HL-60/S4 (cell line): ENCODE data around the gene LITAFD.

ENCODE experiments used
- in situ Hi-C: fragments of 300-500 bp; cut with MboI; formaldehyde crosslinking; loops from 2 replicates; pipeline ENCODE4 v1.14.3; 2022; ENCODE audit warnings: low sequenced_read_pairs

LITAFD gene

DNA sequence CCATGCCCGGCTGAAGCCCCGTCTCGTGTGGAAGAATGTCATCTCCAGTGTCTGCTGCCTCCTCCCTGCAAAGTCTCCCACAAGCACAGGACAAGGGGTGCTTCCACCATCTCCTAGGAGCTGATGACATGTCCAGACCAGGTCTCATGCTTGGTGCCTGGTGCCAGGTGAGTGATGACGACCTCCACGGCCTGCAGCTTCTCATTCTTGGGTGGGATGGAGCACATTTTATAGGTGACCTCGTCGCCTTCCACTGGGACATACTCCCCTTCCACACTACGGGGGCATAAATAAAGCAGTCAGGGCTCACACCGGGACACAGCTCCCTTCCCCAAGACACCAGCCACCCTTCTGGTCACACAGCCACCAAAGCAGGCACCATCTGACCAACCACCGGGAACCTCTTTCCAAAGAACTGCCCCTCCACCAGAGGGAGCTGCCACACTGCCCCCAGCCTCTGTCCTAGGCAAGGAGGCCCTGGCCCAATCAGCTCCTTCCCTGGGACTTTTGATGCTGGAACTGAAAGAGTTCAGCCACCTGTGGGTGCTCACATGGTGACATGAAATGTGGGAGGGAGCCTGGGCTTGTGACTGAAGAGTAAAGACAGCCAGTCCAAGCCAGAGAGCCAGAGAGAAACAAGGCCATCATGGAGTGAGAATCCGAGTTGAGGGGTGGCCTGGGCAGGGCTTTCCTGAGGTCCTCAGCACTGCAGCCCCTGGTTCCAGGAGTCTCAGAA is 26.9 kb upstream of the LITAFD start:
- in situ Hi-C loops, result no loop called here

DNA sequence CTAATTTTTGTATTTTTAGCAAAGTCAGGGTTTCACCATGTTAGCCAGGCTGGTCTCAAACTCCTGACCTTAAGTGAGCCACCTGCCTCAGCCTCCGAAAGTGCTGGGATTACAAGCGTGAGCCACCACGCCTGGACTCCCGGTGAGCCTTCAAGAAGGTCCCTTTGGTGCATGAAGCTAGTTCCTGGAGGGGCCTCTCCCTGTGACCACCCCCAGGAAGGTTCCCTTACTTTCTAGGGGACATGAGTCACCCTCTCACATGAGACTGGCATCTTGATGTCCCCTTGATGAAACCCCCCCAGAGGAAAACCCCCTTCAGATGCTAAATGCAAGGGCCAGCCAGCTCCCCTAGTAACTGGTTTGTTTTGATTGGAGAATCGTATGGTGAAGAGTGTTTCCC is 26.2 kb upstream of the LITAFD start:
- in situ Hi-C loops, result no loop called here

DNA sequence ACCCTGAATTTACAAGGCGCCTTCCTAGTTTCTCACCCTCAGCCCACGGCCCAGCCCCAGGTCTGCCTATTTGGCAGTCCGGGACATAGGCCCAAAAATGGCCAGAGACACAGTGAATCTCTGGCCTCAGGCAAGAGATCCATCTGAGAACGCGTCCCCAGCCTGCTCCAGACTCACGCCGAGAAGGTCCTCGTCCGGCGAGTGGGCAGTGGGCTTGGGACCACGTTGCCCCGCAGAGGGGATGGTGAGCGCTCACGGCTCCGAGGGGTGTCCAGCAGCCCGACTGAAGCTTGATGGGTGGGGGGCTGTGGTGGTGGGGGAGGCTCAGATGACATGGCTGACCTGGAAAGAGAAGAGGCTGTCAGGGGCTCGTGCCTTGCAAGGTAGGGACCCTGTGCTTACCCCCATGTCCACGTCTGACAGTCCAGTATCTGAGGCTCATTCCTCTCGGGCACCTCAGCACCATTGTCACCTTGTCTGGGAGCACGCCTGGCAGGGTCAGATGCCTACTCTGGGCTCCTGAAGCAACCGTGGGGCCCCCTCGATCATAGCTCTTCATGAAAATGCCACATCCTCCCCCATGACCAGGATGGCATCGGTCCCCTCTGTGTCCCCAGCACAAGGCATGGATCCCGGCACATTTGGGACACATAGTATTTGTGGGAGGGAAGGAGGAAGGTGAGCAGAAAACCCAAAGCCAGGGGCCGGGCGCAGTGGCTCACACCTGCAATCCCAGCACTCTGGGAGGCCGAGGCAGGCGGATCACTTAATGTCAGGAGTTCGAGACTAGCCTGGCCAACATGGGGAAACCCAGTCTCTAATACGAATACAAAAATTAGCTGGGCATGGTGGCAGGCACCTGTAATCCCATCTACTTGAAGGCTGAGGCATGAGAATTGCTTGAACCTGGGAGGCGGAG is 22.9 kb upstream of the LITAFD start:
- in situ Hi-C loops, result no loop called here

DNA sequence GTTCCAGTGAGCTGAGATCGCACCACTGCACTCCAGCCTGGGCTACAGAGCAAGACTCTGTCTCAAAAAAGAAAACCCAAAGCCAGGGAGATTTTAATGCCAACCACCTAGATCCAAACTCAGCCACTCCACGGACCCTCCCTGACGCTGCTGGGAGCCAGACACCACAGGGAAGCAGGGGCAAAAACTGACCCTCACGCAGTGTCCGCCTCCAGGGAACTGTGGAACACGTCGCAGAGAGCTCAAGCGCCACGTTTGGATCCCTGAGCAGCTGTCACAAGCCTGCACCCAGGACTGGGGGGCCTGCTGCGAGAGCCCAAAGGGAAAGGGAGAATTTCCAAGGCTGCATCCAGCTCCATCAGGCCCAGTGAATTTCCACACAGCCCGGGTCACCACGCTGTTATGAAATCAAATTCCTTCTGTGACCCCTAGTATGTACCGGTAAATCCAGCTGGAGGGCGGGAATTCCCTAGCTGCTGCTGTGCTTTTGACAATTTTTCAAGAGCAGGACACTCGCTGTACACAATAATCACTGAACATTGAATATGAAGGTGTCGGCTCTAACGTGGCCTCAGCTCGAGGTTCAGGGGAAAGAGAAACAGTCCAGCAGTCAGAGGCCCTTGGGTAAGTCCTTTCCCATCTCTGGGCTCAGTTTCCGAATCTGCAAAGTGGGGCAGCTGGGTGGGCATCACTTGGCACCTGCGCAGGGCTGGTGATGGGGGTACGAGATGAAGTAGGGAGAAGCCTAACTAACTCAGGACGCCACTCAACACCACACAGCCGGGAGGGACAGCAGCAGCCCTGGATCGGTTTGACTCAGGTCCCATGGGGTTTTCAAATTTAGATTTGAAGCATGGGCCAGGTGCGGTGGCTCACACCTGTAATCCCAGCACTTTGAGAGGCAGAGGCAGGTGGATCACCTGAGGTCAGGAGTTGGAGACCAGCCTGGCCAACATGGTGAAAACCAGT is 22.0 kb upstream of the LITAFD start:
- in situ Hi-C loops, result no loop called here

DNA sequence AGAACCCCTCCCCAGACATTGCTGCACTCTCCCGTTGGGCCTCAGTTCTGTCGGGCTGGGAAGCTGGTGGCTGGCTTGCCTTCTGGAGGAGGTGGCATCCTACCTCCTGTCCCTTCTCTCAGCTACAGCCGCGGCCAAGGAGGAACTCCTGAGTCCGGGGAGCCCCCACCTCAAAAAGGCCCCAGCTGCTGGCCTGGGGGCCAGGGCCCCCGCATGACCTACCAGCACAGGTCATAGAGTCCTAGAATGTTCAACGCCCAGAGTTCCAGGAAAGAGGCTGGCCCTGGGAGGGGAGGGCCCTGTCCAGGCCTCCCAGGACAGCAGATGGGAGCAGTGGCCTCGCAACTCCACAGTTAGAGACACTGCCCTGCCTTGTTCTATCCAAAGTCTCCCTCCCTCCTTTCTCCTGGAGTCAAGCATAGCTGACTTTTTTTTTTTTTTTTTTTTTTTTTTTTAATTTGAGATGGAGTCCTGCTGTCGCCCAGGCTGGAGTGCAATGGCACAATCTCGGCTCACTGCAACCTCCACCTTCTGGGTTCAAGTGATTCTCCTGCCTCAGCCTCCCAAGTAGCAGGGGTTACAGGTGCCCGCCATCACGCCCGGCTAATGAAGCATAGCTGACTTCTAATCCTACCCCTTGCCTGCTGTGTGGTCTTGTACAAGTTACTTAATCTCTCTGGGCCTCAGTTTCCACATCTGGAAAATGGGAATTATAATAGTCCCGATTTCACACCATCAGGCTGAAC is 20.4 kb upstream of the LITAFD start:
- in situ Hi-C loops, result no loop called here

DNA sequence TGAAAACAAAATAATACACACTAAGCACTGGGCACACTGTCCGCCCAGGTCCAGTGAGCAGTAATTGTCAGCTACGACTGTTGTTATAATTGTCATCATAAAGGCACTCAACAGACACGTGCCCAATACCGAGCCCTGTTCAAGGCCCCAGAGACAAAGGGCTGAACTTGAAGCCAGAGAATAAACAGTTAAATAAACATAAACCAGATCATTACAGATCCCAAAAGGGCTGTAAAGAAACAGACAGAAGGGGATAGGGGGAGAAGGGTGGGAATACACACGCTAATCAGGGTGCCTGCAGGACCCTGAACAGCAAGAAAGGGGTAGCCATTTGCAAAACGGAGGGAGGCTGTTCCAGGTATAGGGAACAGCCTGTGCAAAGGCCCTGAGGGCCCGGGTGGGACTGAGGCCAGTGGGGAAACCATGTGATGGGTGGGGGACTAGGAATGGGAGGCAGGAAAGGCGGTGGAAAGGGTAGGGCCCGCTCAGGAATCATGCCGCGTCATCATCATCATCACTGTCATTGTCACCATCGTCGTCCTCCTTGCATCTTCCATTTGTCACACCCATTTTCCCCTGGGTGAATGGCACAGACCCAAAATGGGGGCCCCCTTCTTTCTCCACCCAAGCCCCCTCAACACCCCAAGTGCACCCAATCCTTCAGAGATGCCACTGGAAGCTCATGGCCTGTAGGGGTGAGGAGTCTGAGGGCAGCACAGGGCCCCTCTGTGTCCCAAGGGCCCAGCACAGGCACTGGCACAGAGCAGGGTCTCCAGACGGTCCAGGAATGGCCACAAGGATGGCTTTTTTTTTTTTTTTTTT is 19.6 kb upstream of the LITAFD start:
- in situ Hi-C loops, result no loop called here

DNA sequence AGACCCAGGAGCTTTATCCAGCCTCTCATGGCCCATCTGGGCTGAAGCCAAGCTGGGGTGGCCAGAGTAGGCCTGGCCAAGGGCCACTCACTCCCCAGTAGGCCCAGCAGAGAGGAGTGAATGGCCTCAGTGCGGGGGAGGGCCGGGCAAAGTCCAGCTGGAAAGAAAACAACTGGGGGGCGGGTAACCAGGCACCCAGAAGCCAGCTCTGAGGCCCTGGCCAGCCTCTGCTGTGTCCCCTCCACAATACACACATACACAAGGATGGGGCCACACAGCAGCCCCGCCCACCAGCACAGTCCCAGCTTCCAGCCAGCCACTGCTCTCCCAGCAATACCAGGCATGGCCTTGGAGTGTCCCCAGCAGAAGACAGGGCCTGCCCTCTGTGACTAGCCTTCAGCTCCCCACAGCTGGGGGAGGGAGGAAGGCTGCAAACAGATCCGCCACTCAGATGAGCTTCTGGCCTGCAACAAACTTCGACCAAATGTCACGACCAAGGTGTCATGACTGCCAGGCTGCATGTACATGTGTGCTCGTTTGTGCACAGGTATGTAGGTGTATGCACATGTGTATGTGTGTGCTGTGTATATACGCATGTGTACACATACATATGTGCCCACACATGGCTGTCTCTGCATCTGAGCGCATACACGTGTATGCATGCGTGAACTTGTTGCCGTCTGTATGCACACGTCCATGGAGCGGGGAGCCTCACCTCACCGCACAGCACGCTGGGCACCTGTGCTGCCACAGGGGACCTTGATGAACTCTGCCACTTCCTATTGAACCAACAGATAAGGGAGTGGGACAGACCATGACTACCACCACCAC is 18.3 kb upstream of the LITAFD start:
- in situ Hi-C loops, result no loop called here

DNA sequence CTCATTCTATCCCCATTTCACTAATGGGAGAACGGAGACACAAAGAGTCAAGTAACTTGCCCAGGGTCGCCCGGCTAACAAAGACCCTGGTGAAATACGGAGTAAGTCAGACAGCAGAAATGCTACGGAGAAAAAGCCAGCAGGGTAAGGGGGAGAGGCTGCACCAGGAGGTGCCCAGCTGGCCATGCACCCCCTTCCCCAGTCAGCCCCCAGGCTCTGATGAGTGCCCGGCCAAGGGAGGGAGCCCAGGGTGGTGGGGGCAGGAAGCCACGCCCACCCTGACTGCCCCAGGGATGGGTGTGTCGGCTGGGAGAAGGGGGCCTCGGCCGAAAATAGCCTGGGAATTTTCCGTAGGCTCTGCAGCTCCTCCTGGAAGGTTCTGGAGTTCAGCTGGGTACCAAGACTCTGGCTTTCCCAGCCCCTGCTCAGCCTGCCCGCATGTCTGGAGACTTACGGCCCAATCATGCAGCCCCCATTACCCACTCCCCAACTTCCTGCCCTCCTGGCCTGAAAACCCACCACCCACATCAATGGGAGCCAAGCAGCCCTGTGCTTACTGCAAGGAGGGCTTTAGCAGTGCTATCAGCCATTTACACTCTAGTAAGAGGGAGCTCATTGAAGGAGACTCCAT is 17.6 kb upstream of the LITAFD start:
- in situ Hi-C loops, result no loop called here

DNA sequence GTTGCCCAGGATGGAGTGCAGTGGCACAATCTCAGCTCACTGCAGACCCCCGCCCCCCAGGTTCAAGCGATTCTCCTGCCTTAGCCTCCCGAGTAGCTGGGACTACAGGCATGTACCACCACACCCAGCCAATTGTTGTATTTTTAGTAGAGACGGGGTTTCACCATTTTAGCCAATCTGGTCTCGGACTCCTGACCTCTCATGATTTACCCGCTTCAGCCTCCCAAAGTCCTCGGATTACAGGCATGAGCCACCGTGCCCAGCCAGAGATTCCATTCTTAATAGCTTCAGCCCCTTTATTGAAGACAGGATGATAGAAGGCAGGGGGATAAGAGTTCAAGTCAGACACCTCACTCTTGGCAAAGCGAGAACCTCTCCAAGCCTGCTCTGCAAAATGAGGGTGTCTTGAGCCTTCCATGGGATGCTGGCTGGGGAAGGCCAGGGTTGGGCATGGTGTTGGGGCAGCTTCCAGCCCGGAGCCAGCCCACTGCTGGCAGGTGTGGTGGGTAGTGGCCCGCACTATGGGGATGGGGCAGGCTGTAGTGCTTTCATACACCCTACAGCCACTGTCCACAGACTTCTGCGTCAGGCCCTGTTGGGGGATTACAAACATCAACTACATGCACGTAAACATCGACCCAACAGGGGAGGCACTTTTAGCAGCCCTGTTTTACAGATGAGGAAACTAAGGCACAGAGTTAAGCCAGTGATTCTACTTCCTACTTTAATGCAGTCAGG is 16.8 kb upstream of the LITAFD start:
- in situ Hi-C loops, result no loop called here

DNA sequence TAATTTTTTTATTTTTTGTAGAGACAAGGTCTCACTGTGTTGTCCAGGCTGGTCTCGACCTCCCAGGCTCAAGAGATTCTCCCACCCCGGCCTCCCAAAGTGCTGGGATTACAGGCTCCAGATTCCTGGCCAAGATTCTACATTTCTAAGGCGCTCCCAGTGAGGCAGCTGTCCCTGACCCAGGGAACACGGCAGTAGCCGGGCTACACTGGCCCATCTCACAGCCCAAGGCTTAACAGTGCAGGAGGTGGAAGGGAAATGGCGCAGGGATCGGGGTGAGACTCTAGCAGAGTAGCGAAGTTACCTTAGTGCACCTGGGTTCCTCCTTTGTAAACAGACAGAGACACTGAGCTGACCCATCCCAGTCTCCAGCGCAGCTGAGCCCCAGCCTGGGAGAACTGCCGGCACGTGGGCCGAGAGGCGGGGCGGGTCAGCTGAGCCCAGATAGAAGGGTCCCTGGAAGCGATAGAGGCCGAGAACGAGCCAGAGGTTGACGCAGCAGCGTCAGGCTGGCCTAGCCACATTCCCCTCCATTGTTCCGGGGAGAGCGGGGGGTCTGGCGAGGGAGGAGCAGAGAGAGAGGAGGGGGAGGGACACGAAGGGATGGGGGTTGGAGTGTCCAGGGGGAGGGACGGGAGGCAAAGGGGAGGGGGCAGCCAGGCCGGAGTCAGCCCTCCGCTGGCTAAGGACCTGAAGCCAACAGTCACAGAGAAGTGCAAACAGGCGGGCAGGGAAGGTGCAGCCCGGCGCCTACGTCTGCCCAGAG is 15.8 kb upstream of the LITAFD start:
- in situ Hi-C loops, result no loop called here

DNA sequence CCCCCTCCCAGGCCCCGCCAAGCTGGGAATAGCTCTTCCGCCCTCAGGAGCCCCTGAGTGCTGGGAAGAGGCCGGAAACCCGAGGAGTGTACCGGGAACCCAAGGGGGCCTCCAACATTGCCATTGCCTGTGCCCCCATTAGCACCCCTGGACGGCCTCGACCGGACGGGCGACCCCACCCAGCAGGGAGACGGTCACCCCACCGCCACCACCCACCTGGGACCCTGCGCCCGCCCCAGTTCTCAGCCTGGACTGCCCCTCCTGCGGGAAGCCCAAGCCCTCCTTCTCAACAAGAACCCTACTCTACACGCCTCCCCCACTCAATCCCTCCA is 15.3 kb upstream of the LITAFD start:
- in situ Hi-C loops, result no loop called here

DNA sequence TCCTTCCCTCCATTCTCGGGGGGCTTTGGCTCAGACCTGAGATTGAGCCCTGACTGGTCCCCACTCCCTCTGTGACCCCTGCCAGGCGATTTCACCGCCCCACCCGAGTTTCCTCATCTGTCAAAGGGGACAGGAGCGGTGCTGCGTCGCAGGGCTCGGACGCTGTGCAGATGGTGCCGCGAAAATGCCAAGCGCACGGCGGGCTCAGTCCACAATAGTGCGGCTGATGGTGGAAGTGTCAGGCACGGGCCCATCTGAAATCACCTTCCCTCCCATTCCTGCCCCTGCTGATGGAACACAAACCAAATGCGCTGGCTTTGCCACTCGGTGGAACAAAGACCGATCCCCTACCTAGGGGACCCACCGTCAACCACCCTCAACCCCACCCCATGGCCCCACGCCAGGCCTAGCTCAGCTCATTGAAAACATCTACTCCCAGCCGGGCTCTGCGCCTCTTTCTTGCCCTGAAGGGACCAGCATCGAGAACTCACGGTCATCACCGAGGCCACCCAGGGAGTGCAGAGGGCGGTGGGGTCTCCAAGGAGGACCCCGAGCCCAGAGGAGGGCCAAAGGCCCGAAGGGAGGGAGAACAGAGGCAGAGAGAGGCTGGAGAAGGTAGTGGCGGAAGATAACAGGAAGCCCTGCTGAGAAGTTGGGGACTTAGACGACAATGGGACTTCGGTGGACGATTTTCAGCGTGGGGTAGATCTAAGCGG is 14.8 kb upstream of the LITAFD start:
- in situ Hi-C loops, result no loop called here

DNA sequence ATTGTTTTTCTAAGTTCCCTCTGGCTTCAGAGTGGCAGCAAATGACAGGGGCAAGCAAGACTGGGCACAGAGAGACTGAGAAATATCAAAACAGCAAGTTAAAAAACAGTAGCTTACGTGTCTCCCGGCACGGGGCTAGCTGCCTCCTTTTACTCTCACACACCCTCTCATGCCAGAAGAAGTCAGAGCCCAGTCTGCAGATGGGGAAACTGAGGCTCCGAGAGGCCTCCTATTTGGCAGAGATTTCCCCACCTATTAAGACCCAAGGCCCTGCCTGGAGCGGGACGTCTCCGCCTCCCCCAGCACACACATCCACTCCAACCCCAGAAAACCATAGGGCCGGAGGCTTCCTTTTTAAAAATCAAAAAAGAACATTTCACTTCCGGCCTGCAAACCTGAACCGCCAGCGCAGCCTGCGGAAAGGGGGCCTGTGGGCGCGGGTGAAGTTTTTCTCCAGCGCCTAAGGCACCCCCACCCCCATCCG is 14.2 kb upstream of the LITAFD start:
- in situ Hi-C loops, result no loop called here

DNA sequence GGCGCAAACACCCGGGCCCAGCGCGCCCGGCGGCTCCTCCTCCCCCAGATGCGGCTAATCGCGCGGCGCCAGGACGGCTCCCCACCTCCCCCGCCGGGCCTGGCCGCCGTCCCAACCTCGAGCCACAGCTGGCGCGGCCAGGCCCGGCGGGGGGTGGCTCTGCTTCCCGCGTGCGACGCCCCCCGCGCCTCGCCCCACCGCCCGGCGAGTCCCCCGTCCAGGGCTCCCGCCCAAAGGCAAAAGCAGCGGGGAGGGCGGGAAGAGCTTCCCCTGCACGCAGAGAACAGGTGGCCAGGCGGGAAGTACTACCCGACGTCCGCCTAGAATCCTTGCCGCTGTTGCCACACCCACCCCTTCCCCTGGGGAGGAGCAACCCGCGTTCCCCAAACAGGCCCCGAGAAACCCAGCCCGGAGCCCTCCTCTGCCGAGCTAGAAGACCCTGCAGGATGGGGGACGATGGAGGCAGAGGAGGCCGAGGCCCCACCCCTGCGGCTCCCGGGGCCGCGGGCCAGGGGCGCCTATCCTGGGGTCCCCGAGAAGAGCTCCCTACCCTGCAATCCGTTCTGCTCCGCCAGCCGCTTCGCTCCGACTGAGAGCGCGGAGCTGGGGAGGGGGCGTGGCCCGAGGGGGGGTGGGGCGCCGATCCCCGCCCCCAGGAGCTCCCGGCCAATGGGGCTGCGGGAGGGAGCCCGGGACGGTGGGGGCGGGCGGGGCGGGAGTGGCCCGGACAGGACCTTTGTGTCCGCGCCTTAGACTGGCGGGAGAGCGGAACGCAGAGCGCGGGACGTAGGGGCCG is 13.5 kb upstream of the LITAFD start, which contains the start of gene CARHSP1:
Gene CARHSP1 (minus strand): TSS at position 591 of the 796 bp plus-strand sequence. CDS start 9,678 bp downstream, outside the sequence.
- in situ Hi-C loops, result no loop called here
